Trophoblast cell (in vitro differentiated cells and primary cell): ENCODE measurements around the gene PRKD3.

Experiments used
- DNase-seq, 2 donors: peaks; one replicate each; pipeline ENCODE4 v3.0.0-alpha.2; 2016
- H2AFZ ChIP-seq: 2 replicates; pipeline ENCODE4 v1.6.1; 2013; ENCODE audit warnings: low read length, moderate library complexity, mild to moderate bottlenecking; ENCODE audit not compliant: insufficient read depth, poor library complexity
- H2AK5ac ChIP-seq: 2 replicates; pipeline ENCODE4 v1.6.1; 2013; ENCODE audit warnings: mild to moderate bottlenecking, low read length
- H2BK120ac ChIP-seq: 2 replicates; pipeline ENCODE4 v1.6.1; 2013; ENCODE audit warnings: low read length, mild to moderate bottlenecking, moderate library complexity; ENCODE audit not compliant: insufficient read depth, poor library complexity
- H2BK12ac ChIP-seq: 2 replicates; pipeline ENCODE4 v1.6.1; 2013; ENCODE audit warnings: mild to moderate bottlenecking, low read length, moderate library complexity
- H2BK5ac ChIP-seq: 2 replicates; pipeline ENCODE4 v1.6.1; 2013; ENCODE audit warnings: low read length, low read depth, moderate library complexity, mild to moderate bottlenecking; ENCODE audit not compliant: poor library complexity
- H3K14ac ChIP-seq: 2 replicates; pipeline ENCODE4 v1.6.1; 2013; ENCODE audit warnings: mild to moderate bottlenecking, low read length
- H3K18ac ChIP-seq: 2 replicates; pipeline ENCODE4 v1.6.1; 2013; ENCODE audit warnings: mild to moderate bottlenecking, low read length
- H3K23ac ChIP-seq: 2 replicates; pipeline ENCODE4 v1.6.1; 2013; ENCODE audit warnings: low read length
- H3K27ac ChIP-seq: 2 replicates; pipeline ENCODE4 v1.5.1; 2013; ENCODE audit warnings: low read depth, mild to moderate bottlenecking, inconsistent platforms, low read length, moderate library complexity
- H3K27me3 ChIP-seq: 2 replicates; pipeline ENCODE4 v1.6.1; 2013; ENCODE audit warnings: inconsistent platforms, mild to moderate bottlenecking, low read length, moderate library complexity; ENCODE audit not compliant: insufficient read depth
- H3K36me3 ChIP-seq, 2 experiments: 1 replicate in 1 of 2; 2 replicates in 1 of 2; pipeline ENCODE4 v1.6.1; 2013; ENCODE audit warnings: low read length in 2 of 2, mild to moderate bottlenecking in 2 of 2, moderate library complexity in 1 of 2; ENCODE audit not compliant: insufficient read depth in 2 of 2, control insufficient read depth in 1 of 2
- H3K4ac ChIP-seq: 2 replicates; pipeline ENCODE4 v1.6.1; 2013; ENCODE audit warnings: low read depth, mild to moderate bottlenecking, low read length, moderate library complexity
- H3K4me1 ChIP-seq, 2 experiments: 1 replicate in 1 of 2; 2 replicates in 1 of 2; pipeline ENCODE4 v1.6.1; 2013; ENCODE audit warnings: low read length in 2 of 2, mild to moderate bottlenecking in 2 of 2, moderate library complexity in 1 of 2; ENCODE audit not compliant: insufficient read depth in 2 of 2, control insufficient read depth in 1 of 2
- H3K4me2 ChIP-seq: 2 replicates; pipeline ENCODE4 v1.6.1; 2013; ENCODE audit warnings: inconsistent platforms, mild to moderate bottlenecking, low read length, moderate library complexity
- H3K4me3 ChIP-seq: 2 replicates; pipeline ENCODE4 v1.5.1; 2013; ENCODE audit warnings: mild to moderate bottlenecking, low read depth, low read length, inconsistent platforms
- H3K79me1 ChIP-seq: one replicate; pipeline ENCODE4 v1.6.1; 2013; ENCODE audit warnings: low read length
- H3K79me2 ChIP-seq: 2 replicates; pipeline ENCODE4 v1.6.1; 2013; ENCODE audit warnings: low read length, mild to moderate bottlenecking; ENCODE audit not compliant: control insufficient read depth, insufficient read depth, poor library complexity
- H3K9ac ChIP-seq: 2 replicates; pipeline ENCODE4 v1.6.1; 2013; ENCODE audit warnings: mild to moderate bottlenecking, low read length
- H3K9me3 ChIP-seq: 2 replicates; pipeline ENCODE4 v1.6.1; 2013; ENCODE audit warnings: low read depth, mild to moderate bottlenecking, control low read depth, inconsistent platforms, low read length; ENCODE audit not compliant: insufficient read depth
- H4K12ac ChIP-seq: 2 replicates; pipeline ENCODE4 v1.6.1; 2013; ENCODE audit warnings: low read depth, mild to moderate bottlenecking, low read length, moderate library complexity
- H4K8ac ChIP-seq: 2 replicates; pipeline ENCODE4 v1.6.1; 2013; ENCODE audit warnings: low read depth, mild to moderate bottlenecking, low read length, moderate library complexity
- H4K91ac ChIP-seq: one replicate; pipeline ENCODE4 v1.6.1; 2013; ENCODE audit warnings: low read depth, mild to moderate bottlenecking, low read length, moderate library complexity
- WGBS: extraction: QIAGEN DNeasy Blood & Tissue Kit; methylation state at CpG from one replicate; pipeline ENCODE4 v1.1.7; 2013; ENCODE audit warnings: missing lambda C conversion rate; ENCODE audit not compliant: insufficient read length, insufficient coverage; ENCODE audit errors: extremely low coverage; 5-methylcytosine and 5-hydroxymethylcytosine counted together

PRKD3 gene

DNA sequence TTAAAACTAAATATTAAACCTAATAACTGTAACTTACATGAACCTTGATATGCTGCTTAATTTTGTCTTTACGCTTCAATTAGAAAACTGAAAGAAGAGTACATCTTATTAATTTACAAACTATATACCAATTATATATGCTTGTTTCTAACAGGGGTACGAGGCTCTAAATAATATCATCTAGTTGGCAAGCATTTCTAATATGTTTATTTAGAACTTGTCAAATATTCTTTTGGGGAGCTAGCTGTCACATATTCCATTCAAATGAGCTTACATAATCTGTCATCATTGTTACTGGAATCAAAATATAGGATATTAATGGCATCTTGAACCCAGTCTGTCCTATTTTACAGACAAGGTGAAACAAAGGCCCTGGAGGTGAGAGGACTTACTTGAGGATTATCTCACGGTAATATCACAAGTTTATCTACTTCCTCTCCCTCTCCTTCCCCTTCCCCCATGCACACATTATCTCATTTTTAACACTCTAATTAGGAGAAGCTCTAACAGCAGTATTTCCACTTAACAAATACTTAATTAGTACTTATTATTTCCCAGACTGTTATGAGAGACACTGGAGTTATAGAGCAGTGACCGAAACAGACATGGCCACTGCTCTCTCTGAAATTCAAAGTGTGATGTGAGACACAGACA lies 3.5 kb downstream of the PRKD3 start:
- no peak for DNase-seq
- peaks cover 1 to 3% of the 10 kb centered on the region in 2 experiments for H3K36me3 ChIP-seq
- H3K4ac ChIP-seq, result no peak overlapping the region
- no CpG with 5 or more reads among the region's 4 CpGs for WGBS
- no peak overlapping the region for H3K18ac ChIP-seq
- peaks cover 3% of the 10 kb centered on the region for H3K9me3 ChIP-seq
- no peak overlapping the region for H3K4me3 ChIP-seq
- H2AFZ ChIP-seq, result no peak overlapping the region
- H4K91ac ChIP-seq, result no peak overlapping the region
- no peaks in the 10 kb centered on the region for H3K27me3 ChIP-seq
- peaks cover 12% of the 10 kb centered on the region for H3K79me1 ChIP-seq
- H2AK5ac ChIP-seq, result no peak overlapping the region
- H3K14ac ChIP-seq, result no peak overlapping the region
- no peak overlapping the region for H3K23ac ChIP-seq
- H2BK5ac ChIP-seq, result no peak overlapping the region
- H3K79me2 ChIP-seq, result peaks cover 9% of the 10 kb centered on the region
- no peak overlapping the region for H4K12ac ChIP-seq
- no peak overlapping the region for H3K27ac ChIP-seq
- no peak overlapping the region for H2BK12ac ChIP-seq
- peaks cover 0 to 5% of the 10 kb centered on the region in 2 experiments for H3K4me1 ChIP-seq
- no peak overlapping the region for H2BK120ac ChIP-seq
- H4K8ac ChIP-seq, result no peak overlapping the region
- no peak overlapping the region for H3K9ac ChIP-seq
- H3K4me2 ChIP-seq, result no peak overlapping the region

DNA sequence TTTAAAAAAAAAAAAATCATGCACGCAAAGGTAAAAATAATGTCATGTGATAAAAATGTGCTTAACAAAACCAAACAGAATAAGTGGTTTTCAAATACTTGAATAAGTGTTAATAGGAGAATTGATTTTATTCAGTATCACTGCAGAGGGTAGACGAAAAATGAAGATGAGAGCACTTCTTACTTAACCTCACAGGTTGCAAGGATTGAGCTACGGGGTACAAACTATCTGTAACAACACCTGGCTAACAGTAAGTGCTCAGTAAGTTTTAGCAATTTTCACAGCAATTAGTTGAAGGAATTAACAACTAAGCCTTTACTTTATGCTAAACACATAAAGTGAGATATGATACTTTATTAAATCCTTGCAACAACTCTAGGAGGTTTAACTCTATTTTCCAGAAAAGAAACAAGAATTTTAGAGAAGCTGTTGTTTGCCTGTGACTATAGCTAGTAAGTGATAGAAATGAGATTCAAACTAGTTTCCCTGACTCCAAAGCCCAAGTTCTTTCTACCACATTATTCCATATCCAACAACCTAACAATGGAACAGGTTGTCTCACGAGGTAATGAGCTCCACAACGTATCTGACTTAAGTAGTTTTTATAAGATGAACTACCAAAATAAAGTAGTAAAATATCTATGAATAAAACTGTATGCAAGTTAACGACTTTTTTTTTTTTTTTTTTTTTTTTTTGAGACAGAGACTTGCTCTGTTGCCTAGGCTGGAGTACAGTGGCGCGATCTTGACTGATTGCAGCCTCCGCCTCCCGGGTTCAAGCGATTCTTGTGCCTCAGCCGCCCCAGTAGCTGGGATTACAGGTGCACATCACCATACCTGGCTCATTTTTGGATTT lies 4.7 kb downstream of the PRKD3 start:
- Histone ChIP-seq H3K4ac (no peak overlapping the region), H3K23ac (no peak overlapping the region), H3K18ac (no peak overlapping the region), H4K12ac (no peak overlapping the region), H3K27ac (no peak overlapping the region), H2BK12ac (no peak overlapping the region), H2AFZ (no peak overlapping the region), H4K91ac (no peak overlapping the region), H3K36me3 (peaks cover 3 to 5% of the 10 kb centered on the region in 2 experiments), H3K79me1 (peaks cover 9% of the 10 kb centered on the region), H3K9me3 (no peaks in the 10 kb centered on the region), H2BK5ac (no peak overlapping the region), H3K27me3 (no peaks in the 10 kb centered on the region), H3K4me3 (no peak overlapping the region), H4K8ac (no peak overlapping the region), H3K79me2 (peaks cover 9% of the 10 kb centered on the region), H3K14ac (no peak overlapping the region), H3K4me2 (no peak overlapping the region), H3K4me1 (peaks cover 0 to 5% of the 10 kb centered on the region in 2 experiments), H3K9ac (no peak overlapping the region), H2BK120ac (no peak overlapping the region), H2AK5ac (no peak overlapping the region)
- DNase-seq, result no peak
- no CpG with 5 or more reads among the region's 12 CpGs for WGBS

DNA sequence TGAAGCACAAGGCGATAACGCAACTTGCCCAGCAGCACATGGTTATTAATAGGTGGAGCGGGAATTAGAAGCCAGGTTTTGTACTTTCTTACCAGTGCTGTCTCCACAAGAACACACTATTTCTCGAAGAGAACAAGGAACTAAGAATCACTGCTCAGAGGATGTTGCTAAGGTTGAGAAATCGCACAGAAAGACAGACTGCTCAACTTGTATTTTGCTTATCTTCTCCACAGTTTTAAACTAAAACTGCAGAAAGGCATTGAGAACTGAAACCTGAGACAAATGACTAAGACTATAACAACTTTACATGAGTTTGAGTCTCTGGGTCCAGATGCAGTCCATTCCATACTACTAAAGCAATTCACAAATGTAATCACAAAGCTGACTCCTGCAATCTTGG lies 6.2 kb downstream of the PRKD3 start:
- no peaks in the 10 kb centered on the region for H3K9me3 ChIP-seq
- H3K4me1 ChIP-seq, result peaks cover 0 to 5% of the 10 kb centered on the region in 2 experiments
- whole genome bisulfite sequencing, result no CpG with 5 or more reads among the region's 5 CpGs

DNA sequence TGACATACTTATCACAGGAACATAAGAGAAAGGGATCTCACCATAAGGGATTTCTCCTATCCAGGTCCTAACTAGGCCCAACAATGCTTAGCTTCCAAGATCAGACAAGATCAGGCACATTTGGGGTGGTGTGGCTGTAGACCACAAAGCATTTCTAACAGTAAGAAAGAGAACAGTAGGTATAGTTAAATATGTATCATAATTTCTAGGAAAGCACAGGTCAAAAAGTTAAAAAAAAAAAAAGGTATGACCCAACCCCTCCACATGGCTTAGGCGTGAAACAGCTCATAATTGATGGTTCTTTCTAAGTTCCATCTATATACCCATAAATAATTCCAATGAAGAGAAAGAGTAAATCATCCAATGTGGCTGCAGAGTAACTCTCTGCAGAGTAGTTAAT lies 6.9 kb downstream of the PRKD3 start:
- Histone ChIP-seq H3K9me3 (no peaks in the 10 kb centered on the region), H3K27ac (no peak overlapping the region), H2BK120ac (no peak overlapping the region), H3K9ac (no peak overlapping the region), H3K23ac (no peak overlapping the region), H3K4me3 (no peak overlapping the region), H3K79me1 (no peaks in the 10 kb centered on the region), H2AK5ac (no peak overlapping the region), H3K4ac (no peak overlapping the region), H4K91ac (no peak overlapping the region), H2AFZ (no peak overlapping the region), H3K18ac (no peak overlapping the region), H2BK12ac (no peak overlapping the region), H3K4me1 (peaks cover 0 to 5% of the 10 kb centered on the region in 2 experiments), H4K8ac (no peak overlapping the region), H3K79me2 (peaks cover 3% of the 10 kb centered on the region), H3K4me2 (no peak overlapping the region), H4K12ac (no peak overlapping the region), H3K14ac (no peak overlapping the region), H2BK5ac (no peak overlapping the region), H3K27me3 (no peaks in the 10 kb centered on the region), H3K36me3 (peaks cover 3 to 5% of the 10 kb centered on the region in 2 experiments)
- no peak for DNase-seq
- WGBS, result no CpG with 5 or more reads among the region's 1 CpG

More for the DNA sequence above, 6.2 kb downstream of the PRKD3 start:
- Histone ChIP-seq H3K14ac (no peak overlapping the region), H3K4me2 (no peak overlapping the region), H3K9ac (no peak overlapping the region), H2BK5ac (no peak overlapping the region), H2BK120ac (no peak overlapping the region), H3K27me3 (no peaks in the 10 kb centered on the region), H2AFZ (no peak overlapping the region), H4K12ac (no peak overlapping the region), H3K79me1 (no peaks in the 10 kb centered on the region), H3K27ac (no peak overlapping the region), H4K91ac (no peak overlapping the region), H4K8ac (no peak overlapping the region), H2BK12ac (no peak overlapping the region), H3K23ac (no peak overlapping the region), H3K36me3 (peaks cover 3 to 5% of the 10 kb centered on the region in 2 experiments), H3K18ac (no peak overlapping the region), H3K4ac (no peak overlapping the region), H3K4me3 (no peak overlapping the region), H3K79me2 (peaks cover 3% of the 10 kb centered on the region), H2AK5ac (no peak overlapping the region)
- DNase-seq, result peak in 1 of 2 donors; percentile 41
